Liver (tissue), 9 donors: ENCODE data around the gene RPL10A. TPM values are rescaled to one million over a fixed set of nuclear protein-coding genes. Genes with fewer than 3 reads are reported as not detected.

Experiments used
- DNase-seq: peaks from one replicate; pipeline ENCODE4 v3.0.0-alpha.2; 2017; ENCODE audit warnings: low spot score
- H3K27ac ChIP-seq, 2 donors: one replicate each; pipeline ENCODE4 v1.7.0; 2013; ENCODE audit warnings: inconsistent platforms in 2 of 2, low read length in 2 of 2, control low read depth in 1 of 2, low read depth in 1 of 2, mild to moderate bottlenecking in 1 of 2
- H3K27me3 ChIP-seq, 4 donors: one replicate each; pipeline versions ENCODE4 v1.6.1 to v1.7.0; 2013; ENCODE audit warnings: low read length in 3 of 4, inconsistent platforms in 1 of 4, mild to moderate bottlenecking in 1 of 4, moderate library complexity in 1 of 4; ENCODE audit not compliant: control insufficient read depth in 4 of 4, insufficient read depth in 4 of 4
- H3K36me3 ChIP-seq, 4 donors: one replicate each; pipeline versions ENCODE4 v1.6.1 to v1.7.0; 2013; ENCODE audit warnings: low read length in 3 of 4, mild to moderate bottlenecking in 3 of 4, low read depth in 1 of 4, moderate library complexity in 1 of 4; ENCODE audit not compliant: control insufficient read depth in 4 of 4, insufficient read depth in 3 of 4
- H3K4me1 ChIP-seq, 4 donors: one replicate each; pipeline versions ENCODE4 v1.6.1 to v1.7.0; 2013; ENCODE audit warnings: low read length in 3 of 4, mild to moderate bottlenecking in 3 of 4, moderate library complexity in 1 of 4; ENCODE audit not compliant: control insufficient read depth in 4 of 4, insufficient read depth in 4 of 4
- H3K4me3 ChIP-seq, 3 donors: one replicate each; pipeline versions ENCODE4 v1.6.1 to v1.7.0; 2013; ENCODE audit warnings: low read length in 3 of 3, control low read depth in 1 of 3, low read depth in 1 of 3, mild to moderate bottlenecking in 1 of 3
- H3K9ac ChIP-seq, 2 donors: one replicate each; pipeline ENCODE4 v1.7.0; 2013; ENCODE audit warnings: low read length in 2 of 2, mild to moderate bottlenecking in 2 of 2, moderate library complexity in 2 of 2, control low read depth in 1 of 2, low read depth in 1 of 2
- H3K9me3 ChIP-seq, 4 donors: one replicate each; pipeline versions ENCODE4 v1.6.1 to v1.7.0; 2013; ENCODE audit warnings: low read length in 3 of 4; ENCODE audit not compliant: control insufficient read depth in 4 of 4
- FOXA1 ChIP-seq: IDR thresholded peaks from 2 replicates; pipeline ENCODE4 v1.6.1; 2016; ENCODE audit warnings: antibody characterized with exemption
- FOXA2 ChIP-seq: IDR thresholded peaks from 2 replicates; pipeline ENCODE4 v1.6.1; 2016; ENCODE audit warnings: antibody characterized with exemption
- GABPA ChIP-seq, 2 donors: IDR thresholded peaks in 1 of 2; conservative IDR thresholded peaks in 1 of 2; 2 replicates each; pipeline ENCODE4 v1.6.1; 2016; ENCODE audit warnings: antibody characterized with exemption in 2 of 2, mild to moderate bottlenecking in 1 of 2, moderate library complexity in 1 of 2
- JUND ChIP-seq, 2 donors: IDR thresholded peaks; 2 replicates each; pipeline ENCODE4 v1.6.1; 2016; ENCODE audit warnings: antibody characterized with exemption in 2 of 2
- NR2F2 ChIP-seq: IDR thresholded peaks from 2 replicates; pipeline ENCODE4 v1.6.1; 2016; ENCODE audit warnings: antibody characterized with exemption
- RAD21 ChIP-seq, 2 donors: IDR thresholded peaks; 2 replicates each; pipeline ENCODE4 v1.6.1; 2016; ENCODE audit warnings: antibody characterized with exemption in 2 of 2, mild to moderate bottlenecking in 2 of 2
- RXRA ChIP-seq, 2 donors: IDR thresholded peaks; 2 replicates each; pipeline ENCODE4 v1.6.1; 2017 to 2018; ENCODE audit warnings: antibody characterized with exemption in 2 of 2, mild to moderate bottlenecking in 1 of 2
- TAF1 ChIP-seq: conservative IDR thresholded peaks from 2 replicates; pipeline ENCODE4 v1.6.1; 2016; ENCODE audit warnings: antibody characterized with exemption, mild to moderate bottlenecking
- YY1 ChIP-seq: IDR thresholded peaks from 2 replicates; pipeline ENCODE4 v1.6.1; 2016; ENCODE audit warnings: antibody characterized with exemption, mild to moderate bottlenecking
- whole genome bisulfite sequencing: extraction: QIAGEN DNeasy Blood & Tissue Kit; methylation state at CpG from one replicate; pipeline ENCODE4 v1.1.7; 2013; 5-methylcytosine and 5-hydroxymethylcytosine counted together
- polyA plus RNA-seq, 2 donors: library from polyadenylated mRNA; stranded (reverse) in 1 of 2; unstranded in 1 of 2; fragments of 200-250 nt in 1 of 2; fragments of >200 nt in 1 of 2; fragmentation: Nextera tagmentation in 1 of 2; extraction: Ambion mirVana in 1 of 2; gene quantifications; one replicate each; pipeline versions ENCODE4 v1.2.1 to v1.2.3, GENCODE V29; 2013 to 2015
- total RNA-seq, 2 donors: library from RNA; depleted of rRNA; stranded (reverse); fragments of >200 nt; gene quantifications; one replicate each; pipeline ENCODE4 v1.2.3, GENCODE V29; 2014
- TF ChIP-seq, protein P1 (sequence below): IDR thresholded peaks from 2 replicates; pipeline ENCODE4 v1.6.1; 2016; ENCODE audit warnings: antibody characterized with exemption
- TF ChIP-seq, protein P2 (sequence below): IDR thresholded peaks from 2 replicates; pipeline ENCODE4 v1.6.1; 2016; ENCODE audit warnings: antibody characterized with exemption, mild to moderate bottlenecking
- TF ChIP-seq, protein P3 (sequence below): IDR thresholded peaks from 2 replicates; pipeline ENCODE4 v1.6.1; 2016; ENCODE audit warnings: antibody characterized with exemption
- donor health status: healthy.
- donor health status: healthy.
- donor health status: healthy.
- donor health status: healthy.
- donor health status: healthy.

RPL10A gene
- total and polyA plus RNA-seq, 4 donors, result 213 to 1,235 (median 528) TPM

DNA sequence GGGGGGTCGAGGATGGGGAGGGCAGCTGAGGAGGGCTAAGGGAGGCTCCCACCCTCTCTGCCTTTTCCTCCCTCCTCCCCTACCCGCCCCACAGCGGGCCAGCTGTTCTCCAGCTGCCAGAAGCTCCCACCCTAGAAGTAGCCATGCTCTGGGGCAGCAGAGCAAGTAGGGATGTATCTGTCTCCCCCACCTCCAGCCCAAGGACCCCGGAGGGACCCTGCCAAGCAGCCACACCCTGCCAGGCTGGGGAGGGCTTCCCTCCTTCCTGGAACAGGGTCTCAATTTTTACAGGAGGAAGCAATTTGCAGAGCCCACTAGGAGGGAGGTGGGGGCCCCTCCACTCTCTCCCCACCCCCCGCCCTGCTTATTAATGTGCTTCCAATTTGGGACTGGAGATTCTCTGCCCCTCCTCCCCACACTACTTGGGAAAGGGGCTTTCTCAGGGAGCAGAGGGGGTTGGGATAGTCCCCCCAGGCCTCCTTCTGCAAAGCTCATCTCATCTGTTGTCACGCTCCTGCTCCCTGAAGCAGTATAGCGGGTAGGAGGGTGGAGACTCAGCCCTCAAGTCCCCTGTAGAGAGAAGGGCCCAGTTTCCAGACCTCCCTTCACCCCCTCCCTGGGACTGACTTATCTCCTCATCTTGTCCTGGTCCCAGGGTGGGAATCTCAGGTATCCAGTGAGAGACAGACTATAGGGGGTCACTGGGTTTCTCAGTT lies 24.2 kb downstream of the RPL10A start:
- Histone ChIP-seq H3K4me1 (peaks cover 9 to 29% (median 16%) of the 10 kb centered on the region in 4 donors), H3K9ac (no peak overlapping the region), H3K27me3 (no peaks in the 10 kb centered on the region), H3K4me3 (no peak overlapping the region), H3K27ac (no peak overlapping the region), H3K9me3 (no peaks in the 10 kb centered on the region), H3K36me3 (no peaks in the 10 kb centered on the region)
- WGBS, result 75% methylated on average over 7 of the region's 7 CpGs
- no peak for DNase-seq
- TF ChIP-seq NR2F2, result no peak
- TF ChIP-seq, protein P1, sequence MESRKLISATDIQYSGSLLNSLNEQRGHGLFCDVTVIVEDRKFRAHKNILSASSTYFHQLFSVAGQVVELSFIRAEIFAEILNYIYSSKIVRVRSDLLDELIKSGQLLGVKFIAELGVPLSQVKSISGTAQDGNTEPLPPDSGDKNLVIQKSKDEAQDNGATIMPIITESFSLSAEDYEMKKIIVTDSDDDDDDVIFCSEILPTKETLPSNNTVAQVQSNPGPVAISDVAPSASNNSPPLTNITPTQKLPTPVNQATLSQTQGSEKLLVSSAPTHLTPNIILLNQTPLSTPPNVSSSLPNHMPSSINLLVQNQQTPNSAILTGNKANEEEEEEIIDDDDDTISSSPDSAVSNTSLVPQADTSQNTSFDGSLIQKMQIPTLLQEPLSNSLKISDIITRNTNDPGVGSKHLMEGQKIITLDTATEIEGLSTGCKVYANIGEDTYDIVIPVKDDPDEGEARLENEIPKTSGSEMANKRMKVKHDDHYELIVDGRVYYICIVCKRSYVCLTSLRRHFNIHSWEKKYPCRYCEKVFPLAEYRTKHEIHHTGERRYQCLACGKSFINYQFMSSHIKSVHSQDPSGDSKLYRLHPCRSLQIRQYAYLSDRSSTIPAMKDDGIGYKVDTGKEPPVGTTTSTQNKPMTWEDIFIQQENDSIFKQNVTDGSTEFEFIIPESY, result no peak
- no peak for TF ChIP-seq JUND (IDR thresholded peaks at IDR 0.05)
- TF ChIP-seq FOXA1, result no peak
- TF ChIP-seq TAF1, result no peak
- TF ChIP-seq RAD21 (IDR thresholded peaks at IDR 0.05), result no peak
- TF ChIP-seq RXRA (IDR thresholded peaks at IDR 0.05), result no peak
- TF ChIP-seq FOXA2, result no peak
- no peak for TF ChIP-seq GABPA (IDR thresholded peaks at IDR 0.05 in 1 of 2, conservative IDR thresholded peaks at IDR 0.05 in 1 of 2)
- TF ChIP-seq, protein P2, sequence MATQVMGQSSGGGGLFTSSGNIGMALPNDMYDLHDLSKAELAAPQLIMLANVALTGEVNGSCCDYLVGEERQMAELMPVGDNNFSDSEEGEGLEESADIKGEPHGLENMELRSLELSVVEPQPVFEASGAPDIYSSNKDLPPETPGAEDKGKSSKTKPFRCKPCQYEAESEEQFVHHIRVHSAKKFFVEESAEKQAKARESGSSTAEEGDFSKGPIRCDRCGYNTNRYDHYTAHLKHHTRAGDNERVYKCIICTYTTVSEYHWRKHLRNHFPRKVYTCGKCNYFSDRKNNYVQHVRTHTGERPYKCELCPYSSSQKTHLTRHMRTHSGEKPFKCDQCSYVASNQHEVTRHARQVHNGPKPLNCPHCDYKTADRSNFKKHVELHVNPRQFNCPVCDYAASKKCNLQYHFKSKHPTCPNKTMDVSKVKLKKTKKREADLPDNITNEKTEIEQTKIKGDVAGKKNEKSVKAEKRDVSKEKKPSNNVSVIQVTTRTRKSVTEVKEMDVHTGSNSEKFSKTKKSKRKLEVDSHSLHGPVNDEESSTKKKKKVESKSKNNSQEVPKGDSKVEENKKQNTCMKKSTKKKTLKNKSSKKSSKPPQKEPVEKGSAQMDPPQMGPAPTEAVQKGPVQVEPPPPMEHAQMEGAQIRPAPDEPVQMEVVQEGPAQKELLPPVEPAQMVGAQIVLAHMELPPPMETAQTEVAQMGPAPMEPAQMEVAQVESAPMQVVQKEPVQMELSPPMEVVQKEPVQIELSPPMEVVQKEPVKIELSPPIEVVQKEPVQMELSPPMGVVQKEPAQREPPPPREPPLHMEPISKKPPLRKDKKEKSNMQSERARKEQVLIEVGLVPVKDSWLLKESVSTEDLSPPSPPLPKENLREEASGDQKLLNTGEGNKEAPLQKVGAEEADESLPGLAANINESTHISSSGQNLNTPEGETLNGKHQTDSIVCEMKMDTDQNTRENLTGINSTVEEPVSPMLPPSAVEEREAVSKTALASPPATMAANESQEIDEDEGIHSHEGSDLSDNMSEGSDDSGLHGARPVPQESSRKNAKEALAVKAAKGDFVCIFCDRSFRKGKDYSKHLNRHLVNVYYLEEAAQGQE, result no peak
- TF ChIP-seq, protein P3, sequence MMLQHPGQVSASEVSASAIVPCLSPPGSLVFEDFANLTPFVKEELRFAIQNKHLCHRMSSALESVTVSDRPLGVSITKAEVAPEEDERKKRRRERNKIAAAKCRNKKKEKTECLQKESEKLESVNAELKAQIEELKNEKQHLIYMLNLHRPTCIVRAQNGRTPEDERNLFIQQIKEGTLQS, result no peak
- no peak for TF ChIP-seq YY1

DNA sequence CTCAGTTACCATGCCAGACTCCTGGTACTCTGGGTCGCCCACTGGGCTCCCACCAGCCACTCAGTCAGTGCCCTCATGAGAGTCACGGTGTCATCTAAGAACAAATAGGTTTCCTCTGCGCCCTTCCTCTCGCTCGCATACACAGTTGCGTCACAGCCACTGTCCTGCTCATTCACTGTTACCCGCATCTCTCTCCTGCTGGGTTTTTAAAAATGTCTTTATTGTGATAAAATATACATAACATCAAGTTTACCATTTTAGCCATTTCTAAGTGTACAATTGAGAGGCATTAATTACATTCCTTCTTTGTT lies 24.7 kb downstream of the RPL10A start:
- DNase-seq, result no peak
- Histone ChIP-seq H3K36me3 (no peaks in the 10 kb centered on the region), H3K4me1 (peaks cover 9 to 30% (median 17%) of the 10 kb centered on the region in 4 donors), H3K4me3 (no peak overlapping the region), H3K27me3 (no peaks in the 10 kb centered on the region), H3K9ac (no peak overlapping the region), H3K27ac (no peak overlapping the region), H3K9me3 (no peaks in the 10 kb centered on the region)
- WGBS, result 88% methylated on average over 7 of the region's 7 CpGs
- TF ChIP-seq JUND (IDR thresholded peaks at IDR 0.05), result no peak
